HepG2 (cell line): ENCODE measurements around the gene PPARA. TPM values are rescaled to one million over a fixed set of nuclear protein-coding genes. Genes with fewer than 3 reads are reported as not detected.
A peak's percentile ranks its signal among the peaks of the same experiment; 100 is the strongest.

ENCODE experiments used
- HOXA7 ChIP-seq: sonication (generic); formaldehyde crosslinking; IDR thresholded peaks from 2 replicates; pipeline ENCODE4 v1.8.1; 2022; ENCODE audit warnings: mild to moderate bottlenecking, missing genetic modification reagents, moderate library complexity
- NFIB ChIP-seq: sonication (generic); formaldehyde crosslinking; IDR thresholded peaks from 2 replicates; pipeline ENCODE4 v1.9.0; 2021; ENCODE audit warnings: missing genetic modification reagents, mild to moderate bottlenecking, borderline replicate concordance
- ONECUT2 ChIP-seq: sonication (generic); formaldehyde crosslinking; IDR thresholded peaks from 2 replicates; pipeline ENCODE4 v1.4.0; 2020; ENCODE audit warnings: missing genetic modification reagents
- RARG ChIP-seq: sonication (generic); formaldehyde crosslinking; IDR thresholded peaks from 2 replicates; pipeline ENCODE4 v1.4.0; 2020; ENCODE audit warnings: low read depth, mild to moderate bottlenecking, missing genetic modification reagents
- TBL1XR1 ChIP-seq: fragments of 150-350 bp; IDR thresholded peaks from 2 replicates; pipeline ENCODE4 v1.6.1; 2014; ENCODE audit warnings: borderline replicate concordance, low read length; ENCODE audit not compliant: partially characterized antibody
- ZMYM2 ChIP-seq: sonication (generic); formaldehyde crosslinking; IDR thresholded peaks from 2 replicates; pipeline ENCODE4 v1.8.0; 2022; ENCODE audit warnings: mild to moderate bottlenecking, missing genetic modification reagents
- ZNF234 ChIP-seq: sonication (generic); formaldehyde crosslinking; conservative IDR thresholded peaks from 2 replicates; pipeline ENCODE4 v1.5.1; 2020; ENCODE audit warnings: mild to moderate bottlenecking, missing genetic modification reagents
- polyA plus RNA-seq, 8 experiments: library from polyadenylated mRNA; depleted of rRNA in 3 of 8; stranded (reverse) in 7 of 8; unstranded in 1 of 8; fragments of >200 nt; fragmentation: Illumina TruSeq in 4 of 8; extraction: Trizol in 4 of 8; gene quantifications; 2 replicates each; pipeline versions ENCODE4 v1.2.1 to v1.2.3, GENCODE V29; 2011 to 2016; ENCODE audit warnings: low read depth in 4 of 8, missing spikeins in 1 of 8, mixed read lengths in 1 of 8; ENCODE audit not compliant: insufficient read depth in 1 of 8
- total RNA-seq, 5 experiments: library from RNA; depleted of rRNA; stranded (reverse); fragments of >200 nt; fragmentation: Illumina TruSeq; extraction: Trizol; gene quantifications; 2 replicates each; pipeline ENCODE4 v1.2.3, GENCODE V29; 2016; ENCODE audit warnings: low read depth in 1 of 5
- TF ChIP-seq, protein P1 (sequence below): sonication (generic); formaldehyde crosslinking; conservative IDR thresholded peaks from 2 replicates; pipeline ENCODE4 v1.4.0; 2020; ENCODE audit warnings: mild to moderate bottlenecking, missing genetic modification reagents, moderate library complexity
- TF ChIP-seq, protein P2 (sequence below): sonication (generic); formaldehyde crosslinking; IDR thresholded peaks from 2 replicates; pipeline ENCODE4 v1.4.0; 2020; ENCODE audit warnings: mild to moderate bottlenecking, missing genetic modification reagents
- TF ChIP-seq, protein P3 (sequence below): sonication (generic); formaldehyde crosslinking; IDR thresholded peaks from 2 replicates; pipeline ENCODE4 v1.4.0; 2020; ENCODE audit warnings: missing genetic modification reagents, mild to moderate bottlenecking, borderline replicate concordance
- TF ChIP-seq, protein P4 (sequence below): sonication (generic); formaldehyde crosslinking; conservative IDR thresholded peaks from 2 replicates; pipeline ENCODE4 v1.4.0; 2020; ENCODE audit warnings: missing genetic modification reagents
- TF ChIP-seq, protein P5 (sequence below): sonication (generic); formaldehyde crosslinking; IDR thresholded peaks from 2 replicates; pipeline ENCODE4 v1.5.0; 2020; ENCODE audit warnings: missing genetic modification reagents

PPARA gene
- total and polyA plus RNA-seq, 2 of the 13 experiments (the other 11 are each of a cell fraction or from before 2014, with no cell fraction given), result 18.2 to 24.7 TPM

DNA sequence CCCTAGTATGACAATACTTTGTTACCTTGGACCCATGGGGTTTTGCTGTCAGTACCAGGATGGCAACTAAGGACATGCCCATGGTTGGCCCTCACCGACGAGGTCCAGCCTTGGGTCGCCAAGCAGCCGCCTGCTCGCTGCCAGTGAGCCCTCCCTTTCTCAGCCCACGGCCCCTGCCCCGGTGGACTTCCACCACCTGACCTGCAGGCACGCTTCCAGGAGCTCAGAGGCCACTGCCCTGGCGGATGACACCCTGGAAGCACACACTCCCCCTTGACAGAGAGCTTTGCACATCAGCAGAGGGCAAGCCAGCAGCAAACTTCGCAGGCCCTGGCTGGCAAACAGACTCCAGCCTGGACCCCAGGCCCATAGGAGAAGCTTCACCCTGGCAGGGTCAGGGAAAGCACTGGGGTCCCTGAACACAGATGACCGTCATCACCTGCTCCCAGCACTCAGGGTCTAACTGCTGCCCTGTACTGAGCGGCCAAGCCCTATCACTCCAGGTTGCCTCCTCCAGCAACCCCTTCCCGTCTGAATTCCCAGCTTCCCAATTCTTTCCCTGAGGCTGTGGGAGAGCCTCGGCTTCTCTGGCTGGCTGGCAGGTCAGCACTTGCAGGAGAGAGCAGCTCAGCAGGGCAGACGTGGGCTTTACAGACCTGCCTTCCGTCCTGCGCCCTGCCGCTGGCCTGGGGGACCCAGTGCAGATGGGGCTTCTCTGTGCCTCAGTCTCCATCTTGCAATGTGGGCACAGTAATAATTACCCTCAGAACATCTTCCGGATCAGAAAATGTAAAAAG, 2.7 kb upstream of the PPARA start (continued):
- TF ChIP-seq, protein P1, sequence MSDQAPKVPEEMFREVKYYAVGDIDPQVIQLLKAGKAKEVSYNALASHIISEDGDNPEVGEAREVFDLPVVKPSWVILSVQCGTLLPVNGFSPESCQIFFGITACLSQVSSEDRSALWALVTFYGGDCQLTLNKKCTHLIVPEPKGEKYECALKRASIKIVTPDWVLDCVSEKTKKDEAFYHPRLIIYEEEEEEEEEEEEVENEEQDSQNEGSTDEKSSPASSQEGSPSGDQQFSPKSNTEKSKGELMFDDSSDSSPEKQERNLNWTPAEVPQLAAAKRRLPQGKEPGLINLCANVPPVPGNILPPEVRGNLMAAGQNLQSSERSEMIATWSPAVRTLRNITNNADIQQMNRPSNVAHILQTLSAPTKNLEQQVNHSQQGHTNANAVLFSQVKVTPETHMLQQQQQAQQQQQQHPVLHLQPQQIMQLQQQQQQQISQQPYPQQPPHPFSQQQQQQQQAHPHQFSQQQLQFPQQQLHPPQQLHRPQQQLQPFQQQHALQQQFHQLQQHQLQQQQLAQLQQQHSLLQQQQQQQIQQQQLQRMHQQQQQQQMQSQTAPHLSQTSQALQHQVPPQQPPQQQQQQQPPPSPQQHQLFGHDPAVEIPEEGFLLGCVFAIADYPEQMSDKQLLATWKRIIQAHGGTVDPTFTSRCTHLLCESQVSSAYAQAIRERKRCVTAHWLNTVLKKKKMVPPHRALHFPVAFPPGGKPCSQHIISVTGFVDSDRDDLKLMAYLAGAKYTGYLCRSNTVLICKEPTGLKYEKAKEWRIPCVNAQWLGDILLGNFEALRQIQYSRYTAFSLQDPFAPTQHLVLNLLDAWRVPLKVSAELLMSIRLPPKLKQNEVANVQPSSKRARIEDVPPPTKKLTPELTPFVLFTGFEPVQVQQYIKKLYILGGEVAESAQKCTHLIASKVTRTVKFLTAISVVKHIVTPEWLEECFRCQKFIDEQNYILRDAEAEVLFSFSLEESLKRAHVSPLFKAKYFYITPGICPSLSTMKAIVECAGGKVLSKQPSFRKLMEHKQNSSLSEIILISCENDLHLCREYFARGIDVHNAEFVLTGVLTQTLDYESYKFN (CRISPR knock-in tag), result peak; percentile 88
- TF ChIP-seq TBL1XR1 (no peak), NFIB (CRISPR knock-in tag) (no peak), ONECUT2 (CRISPR knock-in tag) (no peak), RARG (CRISPR knock-in tag) (no peak), HOXA7 (CRISPR knock-in tag) (no peak), ZNF234 (peak; percentile 82; the same call in 1 of the 2 replicates), ZMYM2 (peak; percentile 68)
- TF ChIP-seq, protein P2, sequence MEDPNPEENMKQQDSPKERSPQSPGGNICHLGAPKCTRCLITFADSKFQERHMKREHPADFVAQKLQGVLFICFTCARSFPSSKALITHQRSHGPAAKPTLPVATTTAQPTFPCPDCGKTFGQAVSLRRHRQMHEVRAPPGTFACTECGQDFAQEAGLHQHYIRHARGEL (CRISPR knock-in tag), result no peak
- TF ChIP-seq, protein P3, sequence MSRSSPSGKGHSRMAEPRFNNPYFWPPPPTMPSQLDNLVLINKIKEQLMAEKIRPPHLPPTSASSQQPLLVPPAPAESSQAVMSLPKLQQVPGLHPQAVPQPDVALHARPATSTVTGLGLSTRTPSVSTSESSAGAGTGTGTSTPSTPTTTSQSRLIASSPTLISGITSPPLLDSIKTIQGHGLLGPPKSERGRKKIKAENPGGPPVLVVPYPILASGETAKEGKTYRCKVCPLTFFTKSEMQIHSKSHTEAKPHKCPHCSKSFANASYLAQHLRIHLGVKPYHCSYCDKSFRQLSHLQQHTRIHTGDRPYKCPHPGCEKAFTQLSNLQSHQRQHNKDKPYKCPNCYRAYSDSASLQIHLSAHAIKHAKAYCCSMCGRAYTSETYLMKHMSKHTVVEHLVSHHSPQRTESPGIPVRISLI (CRISPR knock-in tag), result peak; percentile 52; the same call in 1 of the 2 replicates
- TF ChIP-seq, protein P4, sequence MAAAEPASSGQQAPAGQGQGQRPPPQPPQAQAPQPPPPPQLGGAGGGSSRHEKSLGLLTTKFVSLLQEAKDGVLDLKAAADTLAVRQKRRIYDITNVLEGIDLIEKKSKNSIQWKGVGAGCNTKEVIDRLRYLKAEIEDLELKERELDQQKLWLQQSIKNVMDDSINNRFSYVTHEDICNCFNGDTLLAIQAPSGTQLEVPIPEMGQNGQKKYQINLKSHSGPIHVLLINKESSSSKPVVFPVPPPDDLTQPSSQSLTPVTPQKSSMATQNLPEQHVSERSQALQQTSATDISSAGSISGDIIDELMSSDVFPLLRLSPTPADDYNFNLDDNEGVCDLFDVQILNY, result no peak
- TF ChIP-seq, protein P5, sequence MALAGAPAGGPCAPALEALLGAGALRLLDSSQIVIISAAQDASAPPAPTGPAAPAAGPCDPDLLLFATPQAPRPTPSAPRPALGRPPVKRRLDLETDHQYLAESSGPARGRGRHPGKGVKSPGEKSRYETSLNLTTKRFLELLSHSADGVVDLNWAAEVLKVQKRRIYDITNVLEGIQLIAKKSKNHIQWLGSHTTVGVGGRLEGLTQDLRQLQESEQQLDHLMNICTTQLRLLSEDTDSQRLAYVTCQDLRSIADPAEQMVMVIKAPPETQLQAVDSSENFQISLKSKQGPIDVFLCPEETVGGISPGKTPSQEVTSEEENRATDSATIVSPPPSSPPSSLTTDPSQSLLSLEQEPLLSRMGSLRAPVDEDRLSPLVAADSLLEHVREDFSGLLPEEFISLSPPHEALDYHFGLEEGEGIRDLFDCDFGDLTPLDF (CRISPR knock-in tag), result no peak
